ENCODE results near the gene ETV3L.

Gene ETV3L

GRCh38 chr1:157132111-157132510, 32.5 kb upstream of the ETV3L start:
- DNase-seq (ENCODE audit: low spot score) = no peak

GRCh38 chr1:157131281-157131680, 31.7 kb upstream of the ETV3L start:
- DNase-seq (ENCODE audit: low spot score) = no peak

DNA sequence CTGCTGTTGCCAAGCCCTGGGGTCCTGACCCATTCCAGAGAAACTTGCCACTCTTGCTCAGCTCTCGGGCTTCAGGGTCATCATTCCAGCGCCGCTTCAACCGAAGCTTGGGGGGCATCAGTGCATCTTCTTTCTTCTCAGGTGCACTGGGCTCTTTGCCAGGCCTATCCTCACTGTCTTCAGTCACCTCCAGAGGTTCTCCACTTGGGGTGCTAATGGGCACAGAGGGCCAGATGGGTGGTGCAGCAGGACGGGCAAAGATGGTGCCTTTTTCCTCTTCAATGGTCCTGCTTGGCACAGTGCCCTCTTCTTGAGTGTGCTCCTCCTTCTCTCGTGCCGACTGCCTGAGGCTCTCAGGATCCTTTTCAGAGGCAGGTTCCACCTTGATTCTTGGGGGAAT, 25.2 kb upstream of the ETV3L start:
- DNase-seq (ENCODE audit: low spot score) = no peak

- DNase-seq (ENCODE audit: low spot score) = no peak
Measured at GRCh38 chr1:157119448-157119847, 19.8 kb upstream of the ETV3L start.

DNA sequence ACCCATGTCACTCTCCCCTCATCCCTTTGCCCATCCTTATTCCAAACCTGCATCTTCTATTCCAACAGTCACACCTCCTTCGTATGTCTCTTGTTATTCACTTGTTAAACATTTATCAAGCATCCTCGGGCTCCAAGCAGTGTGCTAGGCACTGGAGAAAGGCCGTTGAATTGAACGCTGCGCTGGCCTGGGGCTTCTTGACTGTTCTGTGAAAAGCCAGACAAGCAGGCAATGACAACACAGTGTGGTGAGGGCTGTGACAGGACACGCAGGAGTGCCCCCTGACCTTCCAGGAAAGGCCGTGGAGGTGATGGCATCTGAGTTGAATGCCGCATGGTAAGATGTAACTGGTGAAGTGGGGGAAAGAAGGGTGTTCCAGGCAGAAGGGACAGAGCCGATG, 19.4 kb upstream of the ETV3L start:
- DNase-seq (ENCODE audit: low spot score) = no peak

- DNase-seq (ENCODE audit: low spot score) = no peak
Measured at GRCh38 chr1:157117527-157118057, 18.0 kb upstream of the ETV3L start.

- no peak for DNase-seq (ENCODE audit: low spot score)
Measured at GRCh38 chr1:157116737-157117103, 17.1 kb upstream of the ETV3L start.

DNA sequence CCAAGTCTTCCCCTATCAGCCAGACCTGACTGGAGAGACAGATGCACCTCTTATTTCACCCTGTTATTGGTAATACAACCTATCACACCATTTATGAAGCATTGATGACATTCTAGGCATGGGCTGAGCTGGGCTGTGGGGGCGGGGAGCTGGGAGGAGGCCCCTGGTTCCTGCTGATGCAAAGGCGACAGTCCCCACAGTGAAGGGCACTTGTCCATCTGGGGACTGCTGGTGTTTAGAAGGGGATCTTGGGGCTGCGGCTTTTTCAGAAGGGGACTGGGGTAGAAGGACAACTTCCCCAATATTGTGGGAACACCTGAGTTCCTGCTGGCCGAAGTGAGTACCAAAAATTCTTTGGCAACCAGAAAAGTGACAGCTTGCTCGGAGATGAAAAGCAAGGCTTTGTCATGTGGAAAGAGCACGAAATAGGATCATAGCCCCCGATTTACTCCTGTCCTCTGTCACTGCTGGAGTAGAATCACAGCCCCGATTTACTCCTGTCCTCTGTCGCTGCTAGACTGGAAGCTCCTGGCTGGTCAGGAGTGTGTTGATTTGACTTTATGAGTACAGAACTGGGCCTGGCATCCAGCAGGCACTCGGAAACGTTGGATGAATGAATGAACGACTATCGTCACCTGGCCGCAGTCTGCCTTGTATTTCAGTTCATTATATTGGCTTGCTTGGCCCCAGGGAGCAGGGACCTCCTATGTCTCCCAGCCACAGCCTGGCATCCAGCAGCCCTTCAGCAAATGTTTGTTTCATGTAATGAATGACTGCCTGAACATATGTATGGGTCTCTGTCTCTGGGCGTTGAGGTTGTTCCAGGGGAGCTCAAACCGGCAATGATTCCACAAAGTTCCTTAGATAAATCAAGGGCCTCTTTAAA, 16.5 kb upstream of the ETV3L start:
- no peak for DNase-seq (ENCODE audit: low spot score)

DNA sequence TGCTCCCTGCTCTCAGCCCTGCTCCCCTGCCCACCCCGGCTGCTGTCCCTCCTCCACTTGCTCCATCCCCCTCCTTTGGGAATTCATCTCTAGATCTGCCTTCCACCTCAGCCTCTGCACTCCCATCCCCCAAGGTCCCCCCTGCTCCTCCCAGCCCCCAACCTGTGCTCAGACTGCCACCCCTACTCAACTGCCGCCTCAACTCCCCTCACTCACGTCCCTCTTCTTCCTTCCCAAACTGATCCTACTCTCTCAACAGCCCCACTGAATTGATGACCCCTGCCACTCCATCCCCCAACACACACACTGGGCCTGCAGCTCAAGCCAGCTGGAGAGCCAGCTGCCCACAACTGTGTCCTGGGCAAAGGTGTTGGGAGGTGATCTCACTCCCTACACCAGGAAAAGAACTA, 15.8 kb upstream of the ETV3L start:
- no peak for DNase-seq (ENCODE audit: low spot score)

- DNase-seq (ENCODE audit: low spot score) = no peak
Measured at GRCh38 chr1:157114183-157115121, 14.8 kb upstream of the ETV3L start.

DNA sequence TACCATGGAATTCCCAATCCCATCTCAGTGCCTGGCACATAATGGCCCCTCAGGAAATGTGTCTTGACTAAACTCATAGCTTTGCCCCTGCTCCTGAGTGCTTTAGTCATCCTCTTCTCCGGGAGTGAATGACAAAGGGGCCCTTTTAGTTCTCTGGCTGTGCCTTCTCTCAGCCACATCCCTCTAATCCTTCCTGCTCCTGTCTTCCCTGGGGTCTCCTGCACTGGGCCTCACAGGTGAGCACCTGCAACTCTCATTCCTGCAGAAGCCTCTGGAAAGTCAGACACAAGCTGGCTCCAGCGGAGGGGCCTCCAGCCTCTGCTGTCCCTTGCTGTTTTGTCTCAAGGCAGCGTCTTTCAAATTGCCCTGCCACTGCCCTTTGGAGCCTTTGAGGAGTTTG, 14.0 kb upstream of the ETV3L start:
- no peak for DNase-seq (ENCODE audit: low spot score)

DNA sequence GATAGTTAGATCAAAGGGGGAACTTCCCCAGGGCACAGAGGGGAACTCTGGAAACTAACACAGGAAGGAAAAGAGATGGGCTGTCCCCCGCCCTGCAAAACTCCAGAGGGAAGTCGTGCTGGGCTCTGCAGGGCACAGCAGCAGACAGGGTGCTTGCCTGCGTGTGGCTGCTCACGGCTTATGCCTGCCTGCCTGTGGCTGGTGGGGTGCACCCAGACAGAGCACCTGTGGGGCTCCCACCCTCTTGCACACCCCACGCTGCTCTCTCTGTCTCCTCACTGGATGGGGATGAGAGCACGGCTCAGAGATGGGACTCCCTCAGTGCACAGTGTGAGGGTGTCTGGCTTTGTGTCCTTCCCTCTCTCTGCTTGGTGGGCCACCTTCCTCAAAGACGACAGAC, 13.5 kb upstream of the ETV3L start:
- no peak for DNase-seq (ENCODE audit: low spot score)

GRCh38 chr1:157112186-157112867, 12.7 kb upstream of the ETV3L start:
- no peak for DNase-seq (ENCODE audit: low spot score)

DNA sequence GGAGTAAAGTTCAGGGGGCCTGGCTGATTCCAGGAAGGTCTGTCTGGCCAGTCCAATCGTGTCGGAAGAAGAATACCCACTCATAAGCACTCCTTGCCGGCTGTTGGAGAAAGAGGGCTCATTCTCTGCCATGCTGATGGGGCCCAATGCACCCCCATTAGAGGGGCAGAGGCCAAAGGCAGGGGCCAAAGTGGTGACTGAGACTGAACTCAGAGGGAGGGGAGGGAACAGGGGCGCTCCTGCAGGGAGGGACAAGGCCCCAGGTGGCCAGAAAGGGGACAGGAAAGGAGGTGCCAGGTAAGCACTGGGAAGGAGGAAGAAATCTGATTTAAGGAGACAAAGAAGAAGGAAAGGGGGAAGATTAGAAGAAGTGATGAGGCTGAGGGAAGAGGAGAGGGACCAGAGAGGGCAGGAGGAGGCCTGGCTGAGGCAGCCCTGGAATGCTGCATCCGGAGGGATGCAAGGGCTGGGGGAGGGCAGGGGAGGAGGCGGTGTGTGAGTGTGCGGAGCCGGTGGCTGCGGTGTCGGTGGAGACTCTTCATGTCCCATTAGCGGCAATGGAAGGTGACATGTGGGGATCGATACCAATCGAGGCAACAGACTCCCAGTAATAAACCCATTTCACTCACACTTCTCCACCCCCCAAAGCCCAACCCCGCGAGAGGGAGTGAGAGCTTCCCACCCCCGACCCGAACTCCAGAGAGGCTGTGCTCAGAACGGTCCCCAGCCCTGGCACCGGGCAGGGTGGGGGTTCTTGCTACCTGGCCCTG, 12.0 kb upstream of the ETV3L start:
- no peak for DNase-seq (ENCODE audit: low spot score)

DNA sequence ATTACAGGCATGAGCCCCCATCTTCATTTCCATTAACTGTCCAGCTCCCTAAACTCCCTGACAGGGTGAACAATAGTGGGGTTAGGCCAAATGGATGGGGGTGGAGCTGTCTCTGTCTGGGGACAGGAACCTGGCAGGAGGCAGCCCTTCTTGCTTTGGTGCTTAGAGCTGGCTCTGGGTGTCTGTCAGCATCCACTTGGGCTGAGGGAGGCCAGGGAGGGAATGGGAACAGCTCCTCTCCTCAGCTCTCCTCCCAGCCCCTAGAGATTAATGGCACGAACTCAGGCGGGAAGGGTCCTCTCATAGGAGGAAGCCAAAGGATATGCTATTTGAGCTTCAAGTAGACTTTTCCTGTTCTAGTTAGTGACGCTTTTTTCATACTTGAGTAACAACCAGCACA, 11.1 kb upstream of the ETV3L start:
- no peak for DNase-seq (ENCODE audit: low spot score)

GRCh38 chr1:157110003-157110402, 10.4 kb upstream of the ETV3L start:
- no peak for DNase-seq (ENCODE audit: low spot score)

GRCh38 chr1:157108448-157108847, 8.8 kb upstream of the ETV3L start:
- no peak for DNase-seq (ENCODE audit: low spot score)

DNA sequence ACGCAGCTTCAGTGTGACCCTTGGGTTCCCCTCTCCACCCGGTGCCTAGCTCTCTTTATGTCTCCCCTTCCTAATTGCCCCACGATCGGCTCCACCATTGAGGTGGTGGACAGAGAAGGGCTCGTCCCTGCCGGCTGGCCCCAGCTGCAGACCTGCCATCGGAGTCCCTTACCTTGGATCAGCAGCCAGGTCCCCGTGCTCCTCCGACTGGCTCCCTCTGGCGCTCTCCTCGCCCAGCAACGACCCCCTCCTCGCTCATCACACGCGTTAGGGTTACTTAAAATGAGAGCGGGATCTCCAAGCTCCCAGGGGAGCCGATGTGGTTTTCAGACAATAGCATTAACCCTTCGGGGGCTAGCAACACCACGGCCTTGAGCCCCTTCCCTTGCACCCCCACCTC, 8.1 kb upstream of the ETV3L start:
- no peak for DNase-seq (ENCODE audit: low spot score)

- DNase-seq (ENCODE audit: low spot score) = no peak
Measured at GRCh38 chr1:157106813-157107189, 7.2 kb upstream of the ETV3L start.

- DNase-seq (ENCODE audit: low spot score) = peak; percentile 94
Measured at GRCh38 chr1:157105988-157106812, 6.6 kb upstream of the ETV3L start.
